HepG2 (cell line): ENCODE measurements around the gene CHCHD1. TPM values are rescaled to one million over a fixed set of nuclear protein-coding genes. Genes with fewer than 3 reads are reported as not detected.

Source experiments
- ATAC-seq: fragments of 200-7000 bp; cut with Tn5 transposase; 3 replicates; pipeline ENCODE4 v1.9.1; 2020; ENCODE audit warnings: mild to moderate bottlenecking, moderate library complexity
- BruUV-seq: library from RNA; stranded (reverse); fragments of 400-500 nt; replicated peaks from 2 replicates; lab custom pipeline; 2021; lab: Mats Ljungman, UMichigan
- CTCF ChIA-PET: fragments of 300-600 bp; formaldehyde crosslinking; extraction: SDS; loops from one replicate; lab custom pipeline; 2021; ENCODE audit warnings: low total read pairs, inconsistent platforms, low intra/inter-chr PET ratio; lab: Yijun Ruan, JAX
- POLR2A ChIA-PET: fragments of 350-600 bp; sonication (Branson Sonifier 250); formaldehyde crosslinking; loops from one replicate; lab custom pipeline; 2020; ENCODE audit warnings: antibody characterized with exemption, inconsistent platforms; lab: Yijun Ruan, JAX
- DNase-seq: peaks from one replicate; pipeline ENCODE4 v3.0.0-alpha.2; 2015; ENCODE audit warnings: low spot score
- FAIRE-seq: peaks from 3 replicates; lab custom pipeline; 2011; peaks lifted over from hg19 to GRCh38; lab: Jason Lieb, UNC
- H2AFZ ChIP-seq: one replicate; pipeline ENCODE4 v1.6.1; 2011; ENCODE audit warnings: low read length, inconsistent platforms
- H3K27ac ChIP-seq: fragments of 300-600 bp; 3 replicates; pipeline ENCODE4 v1.8.0; 2011; ENCODE audit warnings: mixed run types, mild to moderate bottlenecking, mixed read lengths, low read length, inconsistent platforms; ENCODE audit not compliant: insufficient read depth; ENCODE audit errors: extremely low read length
- H3K27me3 ChIP-seq, 2 experiments: fragments of 200-600 bp in 1 of 2; 2 replicates in 1 of 2; 3 replicates in 1 of 2; pipeline versions ENCODE4 v1.6.0 to v1.8.0; 2011; ENCODE audit warnings: low read length in 2 of 2, mild to moderate bottlenecking in 2 of 2, moderate library complexity in 2 of 2, inconsistent platforms in 1 of 2; ENCODE audit not compliant: insufficient read depth in 2 of 2, control insufficient read depth in 1 of 2
- H3K36me3 ChIP-seq, 2 experiments: fragments of 200-600 bp in 1 of 2; replicated peaks in 1 of 2; 2 replicates in 1 of 2; 3 replicates in 1 of 2; pipeline versions ENCODE4 v1.5.1 to v1.8.0; 2011; ENCODE audit warnings: low read length in 2 of 2, inconsistent platforms in 1 of 2; ENCODE audit not compliant: insufficient read depth in 2 of 2, control insufficient read depth in 1 of 2
- H3K4me1 ChIP-seq: 2 replicates; pipeline ENCODE4 v1.5.1; 2012; ENCODE audit warnings: low read length, inconsistent platforms; ENCODE audit not compliant: insufficient read depth
- H3K4me2 ChIP-seq: 2 replicates; pipeline ENCODE4 v1.6.0; 2011; ENCODE audit warnings: low read depth, low read length, inconsistent platforms
- H3K4me3 ChIP-seq, 3 experiments: fragments of 200-600 bp in 1 of 3; sonication (generic), shearing (Covaris generic) in 1 of 3; replicated peaks in 1 of 3; 2 replicates each; pipeline ENCODE4 v1.5.1; 2011 to 2016; ENCODE audit warnings: low read length in 3 of 3, inconsistent platforms in 2 of 3, low read depth in 2 of 3, mild to moderate bottlenecking in 2 of 3, control low read depth in 1 of 3, mixed read lengths in 1 of 3; ENCODE audit not compliant: insufficient read depth in 1 of 3
- H3K79me2 ChIP-seq: one replicate; pipeline ENCODE4 v1.6.1; 2011; ENCODE audit warnings: low read length, inconsistent platforms; ENCODE audit not compliant: insufficient read depth
- H3K9ac ChIP-seq: 2 replicates; pipeline ENCODE4 v1.6.0; 2011; ENCODE audit warnings: mild to moderate bottlenecking, low read depth, low read length, inconsistent platforms; ENCODE audit not compliant: insufficient read depth
- H3K9me3 ChIP-seq: 2 replicates; pipeline ENCODE4 v1.5.1; 2012; ENCODE audit warnings: mild to moderate bottlenecking, low read length
- H4K20me1 ChIP-seq: 2 replicates; pipeline ENCODE4 v1.6.0; 2011; ENCODE audit warnings: inconsistent platforms, mild to moderate bottlenecking, low read length, moderate library complexity; ENCODE audit not compliant: insufficient read depth
- CTCF ChIP-seq: sonication (generic); formaldehyde crosslinking; IDR thresholded peaks from 2 replicates; pipeline ENCODE4 v1.5.0; 2020; ENCODE audit warnings: mild to moderate bottlenecking, missing genetic modification reagents, moderate library complexity
- TBX3 ChIP-seq: fragments of 450-650 bp; IDR thresholded peaks from 2 replicates; pipeline ENCODE4 v1.6.1; 2017; ENCODE audit warnings: antibody characterized with exemption, mild to moderate bottlenecking, inconsistent platforms, borderline replicate concordance
- TCF12 ChIP-seq, 2 experiments: fragments of 450-650 bp in 1 of 2; sonication (generic) in 1 of 2; formaldehyde crosslinking in 1 of 2; IDR thresholded peaks; 2 replicates each; pipeline versions ENCODE4 v1.6.1 to v1.8.0; 2017 to 2022; ENCODE audit warnings: antibody characterized with exemption in 1 of 2, mild to moderate bottlenecking in 1 of 2, missing genetic modification reagents in 1 of 2, moderate library complexity in 1 of 2
- YEATS4 ChIP-seq: sonication (generic); formaldehyde crosslinking; IDR thresholded peaks from 2 replicates; pipeline ENCODE4 v1.4.0; 2020; ENCODE audit warnings: missing genetic modification reagents, borderline replicate concordance
- ZBTB33 ChIP-seq: sonication (generic); formaldehyde crosslinking; IDR thresholded peaks from 2 replicates; pipeline ENCODE4 v1.4.0; 2020; ENCODE audit warnings: missing genetic modification reagents
- ZNF121 ChIP-seq: sonication (generic); formaldehyde crosslinking; IDR thresholded peaks from 2 replicates; pipeline ENCODE4 v1.5.0; 2020; ENCODE audit warnings: mild to moderate bottlenecking, missing genetic modification reagents
- ZNF331 ChIP-seq: sonication (generic); formaldehyde crosslinking; IDR thresholded peaks from 2 replicates; pipeline ENCODE4 v1.4.0; 2020; ENCODE audit warnings: missing genetic modification reagents
- ZSCAN30 ChIP-seq: sonication (generic); formaldehyde crosslinking; IDR thresholded peaks from 2 replicates; pipeline ENCODE4 v1.5.0; 2020; ENCODE audit warnings: mild to moderate bottlenecking, missing genetic modification reagents
- WGBS: methylation state at CpG from one replicate; pipeline ENCODE4 v1.1.6; 2017; ENCODE audit warnings: low lambda C conversion rate; 5-methylcytosine and 5-hydroxymethylcytosine counted together
- in situ Hi-C: cut with HindIII; loops from 2 replicates; pipeline ENCODE4 v1.10.0; 2017; ENCODE audit warnings: low pct_unique_long_range_greater_than_20kb; ENCODE audit not compliant: extremely low pct_ligation_motif_present
- intact Hi-C: fragments of 100-400 bp; cut with micrococcal nuclease; formaldehyde crosslinking; loops from one replicate; pipeline ENCODE4 v1.10.0; 2022; ENCODE audit not compliant: unreplicated experiment
- polyA plus RNA-seq, 8 experiments: library from polyadenylated mRNA; depleted of rRNA in 3 of 8; stranded (reverse) in 7 of 8; unstranded in 1 of 8; fragments of >200 nt; fragmentation: Illumina TruSeq in 4 of 8; extraction: Trizol in 4 of 8; gene quantifications; 2 replicates each; pipeline versions ENCODE4 v1.2.1 to v1.2.3, GENCODE V29; 2011 to 2016; ENCODE audit warnings: low read depth in 4 of 8, missing spikeins in 1 of 8, mixed read lengths in 1 of 8; ENCODE audit not compliant: insufficient read depth in 1 of 8
- total RNA-seq, 5 experiments: library from RNA; depleted of rRNA; stranded (reverse); fragments of >200 nt; fragmentation: Illumina TruSeq; extraction: Trizol; gene quantifications; 2 replicates each; pipeline ENCODE4 v1.2.3, GENCODE V29; 2016; ENCODE audit warnings: low read depth in 1 of 5

CHCHD1 gene
- total and polyA plus RNA-seq, 2 of the 13 experiments (the other 11 are each of a cell fraction or from before 2014, with no cell fraction given) = 36.9 to 71.2 TPM

- no peak for TF ChIP-seq TBX3
- TF ChIP-seq YEATS4 (CRISPR knock-in tag) = no peak
- no peak for TF ChIP-seq ZNF331 (CRISPR knock-in tag)
- TF ChIP-seq ZSCAN30 (CRISPR knock-in tag) = no peak
These were observed 36.0 kb downstream of the CHCHD1 start (continued) for GRCh38 chr10:73817826-73818225.

GRCh38 chr10:73818402-73818801, 36.6 kb downstream of the CHCHD1 start:
- CTCF ChIA-PET = no interaction called here
- DNase-seq (no peak), ATAC-seq (peak; percentile 77), FAIRE-seq (no peak)
- Histone ChIP-seq H3K4me1 (no peaks in the 10 kb centered on the region), H3K27ac (no peak overlapping the region), H4K20me1 (no peaks in the 10 kb centered on the region), H2AFZ (no peak overlapping the region), H3K4me3 (no peak overlapping the region), H3K36me3 (peaks cover 0 to 37% of the 10 kb centered on the region in 2 experiments), H3K9me3 (no peaks in the 10 kb centered on the region), H3K79me2 (no peaks in the 10 kb centered on the region), H3K4me2 (no peak overlapping the region), H3K27me3 (no peaks in the 10 kb centered on the region), H3K9ac (no peak overlapping the region)
- intact Hi-C loops (no loop called here), in situ Hi-C loops (no loop called here)
- WGBS = 100% methylated on average over 2 of the region's 10 CpGs
- POLR2A ChIA-PET = interaction anchor here (1.6 kb wide), 2 partner anchors 22 to 56 kb away, joined by 3 to 8 read pairs; partner anchors contain the start of gene CAMK2G
- TF ChIP-seq TCF12 (IDR thresholded peaks at IDR 0.05) = no peak
- no peak for TF ChIP-seq TCF12 (CRISPR knock-in tag; IDR thresholded peaks at IDR 0.05)
- TF ChIP-seq ZNF121 (CRISPR knock-in tag) = peak; percentile 60
- peak; percentile 91 for TF ChIP-seq ZBTB33
- peak; percentile 18; the same call in 1 of the 2 replicates for TF ChIP-seq CTCF (CRISPR knock-in tag)
- BruUV-seq = no TSS peak
